HepG2 (cell line): Measurements from ENCODE around the gene SMIM1. TPM values are rescaled to one million over a fixed set of nuclear protein-coding genes. Genes with fewer than 3 reads are reported as not detected.

Experiments used
- ARID3A ChIP-seq: IDR thresholded peaks from 2 replicates; pipeline ENCODE4 v1.6.1; 2012; ENCODE audit warnings: low read depth, low read length, improper control_type of control experiment
- HMG20A ChIP-seq: IDR thresholded peaks from 2 replicates; pipeline ENCODE4 v1.6.1; 2016; ENCODE audit warnings: borderline replicate concordance
- HNRNPK ChIP-seq: fragments of 200-400 bp; formaldehyde crosslinking; IDR thresholded peaks from 2 replicates; pipeline ENCODE4 v1.6.1; 2018; ENCODE audit warnings: low read length, low read depth, moderate library complexity, mild to moderate bottlenecking; ENCODE audit not compliant: poor library complexity, severe bottlenecking
- HNRNPL ChIP-seq: fragments of 200-400 bp; formaldehyde crosslinking; IDR thresholded peaks from 2 replicates; pipeline ENCODE4 v1.6.1; 2017; ENCODE audit warnings: mild to moderate bottlenecking, low read depth, low read length
- HOXA7 ChIP-seq: sonication (generic); formaldehyde crosslinking; IDR thresholded peaks from 2 replicates; pipeline ENCODE4 v1.8.1; 2022; ENCODE audit warnings: mild to moderate bottlenecking, missing genetic modification reagents, moderate library complexity
- JUNB ChIP-seq: sonication (generic); formaldehyde crosslinking; IDR thresholded peaks from 2 replicates; pipeline ENCODE4 v1.8.0; 2022; ENCODE audit warnings: missing genetic modification reagents, mild to moderate bottlenecking, borderline replicate concordance
- MED13 ChIP-seq: sonication (generic); formaldehyde crosslinking; IDR thresholded peaks from 2 replicates; pipeline ENCODE4 v1.5.0; 2020; ENCODE audit warnings: missing genetic modification reagents
- MLLT10 ChIP-seq: sonication (generic); formaldehyde crosslinking; IDR thresholded peaks from 2 replicates; pipeline ENCODE4 v1.4.0; 2020; ENCODE audit warnings: missing genetic modification reagents
- PAWR ChIP-seq: sonication (generic); formaldehyde crosslinking; IDR thresholded peaks from 2 replicates; pipeline ENCODE4 v1.4.0; 2020; ENCODE audit warnings: missing genetic modification reagents, mild to moderate bottlenecking, borderline replicate concordance
- RBAK ChIP-seq: sonication (generic); formaldehyde crosslinking; IDR thresholded peaks from 2 replicates; pipeline ENCODE4 v1.5.1; 2020; ENCODE audit warnings: mild to moderate bottlenecking, missing genetic modification reagents
- REL ChIP-seq: sonication (generic); formaldehyde crosslinking; conservative IDR thresholded peaks from 2 replicates; pipeline ENCODE4 v1.8.0; 2022; ENCODE audit warnings: mild to moderate bottlenecking, missing genetic modification reagents, moderate library complexity
- SALL2 ChIP-seq: sonication (generic); formaldehyde crosslinking; IDR thresholded peaks from 2 replicates; pipeline ENCODE4 v1.8.1; 2023; ENCODE audit warnings: mild to moderate bottlenecking, missing genetic modification reagents, inconsistent platforms
- SCMH1 ChIP-seq: sonication (generic); formaldehyde crosslinking; IDR thresholded peaks from 2 replicates; pipeline ENCODE4 v1.9.0; 2021; ENCODE audit warnings: missing genetic modification reagents, mild to moderate bottlenecking, borderline replicate concordance
- SIN3B ChIP-seq: fragments of 150-350 bp; IDR thresholded peaks from 2 replicates; pipeline ENCODE4 v1.6.1; 2014; ENCODE audit warnings: low read length
- ZNF644 ChIP-seq: IDR thresholded peaks from 2 replicates; pipeline ENCODE4 v1.6.1; 2016; ENCODE audit warnings: low read depth
- ZNF660 ChIP-seq: sonication (generic); formaldehyde crosslinking; IDR thresholded peaks from 2 replicates; pipeline ENCODE4 v1.5.1; 2020; ENCODE audit warnings: mild to moderate bottlenecking, low read depth, missing genetic modification reagents, borderline replicate concordance
- ZNF75D ChIP-seq: sonication (generic); formaldehyde crosslinking; IDR thresholded peaks from 2 replicates; pipeline ENCODE4 v1.8.1; 2023; ENCODE audit warnings: missing genetic modification reagents, mild to moderate bottlenecking, borderline replicate concordance
- ZNF775 ChIP-seq: sonication (generic); formaldehyde crosslinking; IDR thresholded peaks from 2 replicates; pipeline ENCODE4 v1.4.0; 2020; ENCODE audit warnings: missing genetic modification reagents, mild to moderate bottlenecking, moderate library complexity, borderline replicate concordance
- polyA plus RNA-seq, 8 experiments: library from polyadenylated mRNA; depleted of rRNA in 3 of 8; stranded (reverse) in 7 of 8; unstranded in 1 of 8; fragments of >200 nt; fragmentation: Illumina TruSeq in 4 of 8; extraction: Trizol in 4 of 8; gene quantifications; 2 replicates each; pipeline versions ENCODE4 v1.2.1 to v1.2.3, GENCODE V29; 2011 to 2016; ENCODE audit warnings: low read depth in 4 of 8, missing spikeins in 1 of 8, mixed read lengths in 1 of 8; ENCODE audit not compliant: insufficient read depth in 1 of 8
- total RNA-seq, 5 experiments: library from RNA; depleted of rRNA; stranded (reverse); fragments of >200 nt; fragmentation: Illumina TruSeq; extraction: Trizol; gene quantifications; 2 replicates each; pipeline ENCODE4 v1.2.3, GENCODE V29; 2016; ENCODE audit warnings: low read depth in 1 of 5
- TF ChIP-seq, protein P1 (sequence below): sonication (generic); formaldehyde crosslinking; IDR thresholded peaks from 2 replicates; pipeline ENCODE4 v1.5.1; 2020; ENCODE audit warnings: missing genetic modification reagents, mild to moderate bottlenecking, borderline replicate concordance
- TF ChIP-seq, protein P2 (sequence below): sonication (generic); formaldehyde crosslinking; IDR thresholded peaks from 2 replicates; pipeline ENCODE4 v1.4.0; 2020; ENCODE audit warnings: mild to moderate bottlenecking, missing genetic modification reagents
- TF ChIP-seq, protein P3 (sequence below): IDR thresholded peaks from 2 replicates; pipeline ENCODE4 v1.6.1; 2018; ENCODE audit warnings: missing genetic modification reagents
- TF ChIP-seq, protein P4 (sequence below): sonication (generic); formaldehyde crosslinking; IDR thresholded peaks from 2 replicates; pipeline ENCODE4 v1.4.0; 2020; ENCODE audit warnings: missing genetic modification reagents

The SMIM1 gene
- total and polyA plus RNA-seq, 2 of the 13 experiments (the other 11 are each of a cell fraction or from before 2014, with no cell fraction given), result 12.4 to 56.3 TPM

- TF ChIP-seq, protein P1, sequence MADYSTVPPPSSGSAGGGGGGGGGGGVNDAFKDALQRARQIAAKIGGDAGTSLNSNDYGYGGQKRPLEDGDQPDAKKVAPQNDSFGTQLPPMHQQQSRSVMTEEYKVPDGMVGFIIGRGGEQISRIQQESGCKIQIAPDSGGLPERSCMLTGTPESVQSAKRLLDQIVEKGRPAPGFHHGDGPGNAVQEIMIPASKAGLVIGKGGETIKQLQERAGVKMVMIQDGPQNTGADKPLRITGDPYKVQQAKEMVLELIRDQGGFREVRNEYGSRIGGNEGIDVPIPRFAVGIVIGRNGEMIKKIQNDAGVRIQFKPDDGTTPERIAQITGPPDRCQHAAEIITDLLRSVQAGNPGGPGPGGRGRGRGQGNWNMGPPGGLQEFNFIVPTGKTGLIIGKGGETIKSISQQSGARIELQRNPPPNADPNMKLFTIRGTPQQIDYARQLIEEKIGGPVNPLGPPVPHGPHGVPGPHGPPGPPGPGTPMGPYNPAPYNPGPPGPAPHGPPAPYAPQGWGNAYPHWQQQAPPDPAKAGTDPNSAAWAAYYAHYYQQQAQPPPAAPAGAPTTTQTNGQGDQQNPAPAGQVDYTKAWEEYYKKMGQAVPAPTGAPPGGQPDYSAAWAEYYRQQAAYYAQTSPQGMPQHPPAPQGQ (CRISPR knock-in tag), result no peak
- no peak for TF ChIP-seq ZNF644 (CRISPR knock-in tag)
- TF ChIP-seq MED13 (CRISPR knock-in tag), result no peak
- TF ChIP-seq, protein P2, sequence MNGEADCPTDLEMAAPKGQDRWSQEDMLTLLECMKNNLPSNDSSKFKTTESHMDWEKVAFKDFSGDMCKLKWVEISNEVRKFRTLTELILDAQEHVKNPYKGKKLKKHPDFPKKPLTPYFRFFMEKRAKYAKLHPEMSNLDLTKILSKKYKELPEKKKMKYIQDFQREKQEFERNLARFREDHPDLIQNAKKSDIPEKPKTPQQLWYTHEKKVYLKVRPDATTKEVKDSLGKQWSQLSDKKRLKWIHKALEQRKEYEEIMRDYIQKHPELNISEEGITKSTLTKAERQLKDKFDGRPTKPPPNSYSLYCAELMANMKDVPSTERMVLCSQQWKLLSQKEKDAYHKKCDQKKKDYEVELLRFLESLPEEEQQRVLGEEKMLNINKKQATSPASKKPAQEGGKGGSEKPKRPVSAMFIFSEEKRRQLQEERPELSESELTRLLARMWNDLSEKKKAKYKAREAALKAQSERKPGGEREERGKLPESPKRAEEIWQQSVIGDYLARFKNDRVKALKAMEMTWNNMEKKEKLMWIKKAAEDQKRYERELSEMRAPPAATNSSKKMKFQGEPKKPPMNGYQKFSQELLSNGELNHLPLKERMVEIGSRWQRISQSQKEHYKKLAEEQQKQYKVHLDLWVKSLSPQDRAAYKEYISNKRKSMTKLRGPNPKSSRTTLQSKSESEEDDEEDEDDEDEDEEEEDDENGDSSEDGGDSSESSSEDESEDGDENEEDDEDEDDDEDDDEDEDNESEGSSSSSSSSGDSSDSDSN (CRISPR knock-in tag), result peak; percentile 86
- TF ChIP-seq ZNF775 (CRISPR knock-in tag), result 0 out of 2 replicates have a peak, but pooled peaks have one; percentile 63
- TF ChIP-seq SCMH1, result no peak
- peak; percentile 97 for TF ChIP-seq HNRNPL
- peak; percentile 67; the same call in 1 of the 2 replicates for TF ChIP-seq REL
- TF ChIP-seq HMG20A, result 0 out of 2 replicates have a peak, but pooled peaks have one; percentile 17
- no peak for TF ChIP-seq ZNF75D
- no peak for TF ChIP-seq RBAK (CRISPR knock-in tag)
- peak; percentile 48; the same call in 1 of the 2 replicates for TF ChIP-seq SALL2
- TF ChIP-seq HOXA7 (CRISPR knock-in tag), result peak; percentile 28; the same call in 1 of the 2 replicates
- TF ChIP-seq SIN3B, result no peak
- TF ChIP-seq JUNB (CRISPR knock-in tag), result peak; percentile 64; the same call in 1 of the 2 replicates
- no peak for TF ChIP-seq PAWR (CRISPR knock-in tag)
- peak; percentile 85 for TF ChIP-seq HNRNPK
- TF ChIP-seq, protein P3, sequence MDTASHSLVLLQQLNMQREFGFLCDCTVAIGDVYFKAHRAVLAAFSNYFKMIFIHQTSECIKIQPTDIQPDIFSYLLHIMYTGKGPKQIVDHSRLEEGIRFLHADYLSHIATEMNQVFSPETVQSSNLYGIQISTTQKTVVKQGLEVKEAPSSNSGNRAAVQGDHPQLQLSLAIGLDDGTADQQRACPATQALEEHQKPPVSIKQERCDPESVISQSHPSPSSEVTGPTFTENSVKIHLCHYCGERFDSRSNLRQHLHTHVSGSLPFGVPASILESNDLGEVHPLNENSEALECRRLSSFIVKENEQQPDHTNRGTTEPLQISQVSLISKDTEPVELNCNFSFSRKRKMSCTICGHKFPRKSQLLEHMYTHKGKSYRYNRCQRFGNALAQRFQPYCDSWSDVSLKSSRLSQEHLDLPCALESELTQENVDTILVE (CRISPR knock-in tag), result peak; percentile 22; the same call in 1 of the 2 replicates
- TF ChIP-seq ZNF660 (CRISPR knock-in tag), result no peak
- TF ChIP-seq, protein P4, sequence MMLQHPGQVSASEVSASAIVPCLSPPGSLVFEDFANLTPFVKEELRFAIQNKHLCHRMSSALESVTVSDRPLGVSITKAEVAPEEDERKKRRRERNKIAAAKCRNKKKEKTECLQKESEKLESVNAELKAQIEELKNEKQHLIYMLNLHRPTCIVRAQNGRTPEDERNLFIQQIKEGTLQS (CRISPR knock-in tag), result no peak
- TF ChIP-seq ARID3A, result no peak
- no peak for TF ChIP-seq MLLT10 (CRISPR knock-in tag)
These were observed 3.1 kb downstream of the SMIM1 start (continued) for GRCh38 chr1:3775490-3776230.
